Esophagus muscularis mucosa (tissue), 4 donors: Measurements from ENCODE around the gene TUBB4B. TPM values are rescaled to one million over a fixed set of nuclear protein-coding genes. Genes with fewer than 3 reads are reported as not detected.

Experiments
- DNase-seq: peaks from one replicate; pipeline ENCODE4 v3.0.0-alpha.2; 2017; ENCODE audit errors: extremely low spot score
- H3K27ac ChIP-seq, 4 donors: fragments of 200-600 bp; sonication (generic); replicated peaks in 1 of 4; 1 replicate in 3 of 4; 2 replicates in 1 of 4; pipeline ENCODE4 v1.5.1; 2016 to 2019; ENCODE audit warnings: mild to moderate bottlenecking in 1 of 4
- H3K27me3 ChIP-seq, 4 donors: fragments of 200-600 bp; sonication (generic); one replicate each; pipeline versions ENCODE4 v1.5.1 to v1.6.0; 2016 to 2019
- H3K36me3 ChIP-seq, 4 donors: fragments of 200-600 bp; sonication (generic); one replicate each; pipeline ENCODE4 v1.5.1; 2016 to 2019
- H3K4me1 ChIP-seq, 4 donors: fragments of 200-600 bp; sonication (generic); one replicate each; pipeline ENCODE4 v1.5.1; 2016 to 2019
- H3K4me3 ChIP-seq, 4 donors: fragments of 200-600 bp; sonication (generic); 1 replicate in 2 of 4; 2 replicates in 2 of 4; pipeline ENCODE4 v1.5.1; 2016 to 2019; ENCODE audit warnings: mild to moderate bottlenecking in 4 of 4, moderate library complexity in 1 of 4
- H3K9me3 ChIP-seq, 4 donors: fragments of 200-600 bp; sonication (generic); 1 replicate in 3 of 4; 2 replicates in 1 of 4; pipeline ENCODE4 v1.5.1; 2016 to 2019
- EP300 ChIP-seq: sonication (generic); formaldehyde crosslinking; IDR thresholded peaks from one replicate; pipeline ENCODE4 v1.6.1; 2017; ENCODE audit warnings: antibody characterized with exemption
- POLR2A ChIP-seq: fragments of 450-650 bp; IDR thresholded peaks from one replicate; pipeline ENCODE4 v1.6.1; 2017; ENCODE audit warnings: antibody characterized with exemption, moderate library complexity, mild to moderate bottlenecking, low read depth
- POLR2AphosphoS5 ChIP-seq, 2 donors: sonication (generic); formaldehyde crosslinking; IDR thresholded peaks; one replicate each; pipeline ENCODE4 v1.6.1; 2017; ENCODE audit warnings: antibody characterized with exemption in 2 of 2
- WGBS: methylation state at CpG from one replicate; pipeline ENCODE4 v1.1.5; 2018; 5-methylcytosine and 5-hydroxymethylcytosine counted together
- intact Hi-C: fragments of 100-400 bp; cut with DNase I; formaldehyde crosslinking; loops from one replicate; pipeline ENCODE4 v1.15.1; 2023
- total RNA-seq, 4 donors: library from RNA; depleted of rRNA; stranded (reverse); fragments of >200 nt; gene quantifications; one replicate each; pipeline versions ENCODE4 v1.1.0 to v1.2.1, GENCODE V29; 2016
- TF ChIP-seq, protein P1 (sequence below), 3 experiments: fragments of 200-600 bp in 2 of 3; fragments of 450-650 bp in 1 of 3; sonication (generic) in 2 of 3; IDR thresholded peaks; one replicate each; pipeline ENCODE4 v1.5.1; 2017 to 2019; ENCODE audit warnings: antibody characterized with exemption in 3 of 3, mild to moderate bottlenecking in 2 of 3, moderate library complexity in 1 of 3

Gene TUBB4B
- total RNA-seq, 4 donors from 2014 or later, result 227 to 469 (median 304) TPM

DNA sequence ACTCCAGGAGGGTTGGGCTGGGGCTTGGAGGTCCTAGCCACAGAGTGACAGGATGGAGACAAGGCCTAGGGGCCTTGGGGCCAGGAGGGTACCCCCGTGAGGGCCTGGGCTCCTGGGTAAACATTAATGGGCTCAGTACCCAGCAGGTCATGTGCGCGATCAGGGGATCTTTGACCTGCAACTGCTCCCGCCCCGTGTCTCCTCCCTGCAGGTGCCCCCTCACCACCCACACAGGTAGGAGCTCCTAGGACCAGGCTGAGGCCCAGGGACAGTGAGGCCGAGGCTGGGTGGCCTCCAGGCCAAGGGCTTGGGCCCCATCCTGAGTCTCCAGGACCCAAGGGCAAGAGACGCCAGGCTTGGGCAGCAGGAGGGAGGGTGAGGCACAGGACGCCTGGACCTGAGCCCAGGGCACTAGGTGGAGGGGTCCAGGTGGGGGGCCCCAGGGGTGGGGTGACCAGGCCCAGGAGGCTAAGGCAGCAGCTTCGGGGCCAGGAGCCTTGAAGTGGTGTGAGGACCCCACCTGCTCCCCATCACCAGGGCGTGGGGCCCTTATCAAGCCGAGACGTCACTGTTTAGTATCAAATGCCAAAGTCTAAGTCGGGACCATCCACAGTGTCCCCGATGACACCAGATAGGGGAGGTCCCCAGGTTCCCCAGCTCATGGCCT lies 10.2 kb upstream of the TUBB4B start, which contains the start of gene SLC34A3:
Gene SLC34A3 (plus strand): TSS at position 197 of the 667 bp plus-strand sequence. CDS start 802 bp downstream, outside the sequence.
- peaks cover 3 to 26% (median 17%) of the 10 kb centered on the region in 4 donors for H3K4me1 ChIP-seq
- no peak within 1 kb of the TSS for H3K4me3 ChIP-seq
- no peaks in the 10 kb centered on the region for H3K9me3 ChIP-seq
- TF ChIP-seq POLR2AphosphoS5 (IDR thresholded peaks at IDR 0.05), result no peak
- TF ChIP-seq POLR2A, result no peak
- TF ChIP-seq EP300, result no peak
- TF ChIP-seq, protein P1, sequence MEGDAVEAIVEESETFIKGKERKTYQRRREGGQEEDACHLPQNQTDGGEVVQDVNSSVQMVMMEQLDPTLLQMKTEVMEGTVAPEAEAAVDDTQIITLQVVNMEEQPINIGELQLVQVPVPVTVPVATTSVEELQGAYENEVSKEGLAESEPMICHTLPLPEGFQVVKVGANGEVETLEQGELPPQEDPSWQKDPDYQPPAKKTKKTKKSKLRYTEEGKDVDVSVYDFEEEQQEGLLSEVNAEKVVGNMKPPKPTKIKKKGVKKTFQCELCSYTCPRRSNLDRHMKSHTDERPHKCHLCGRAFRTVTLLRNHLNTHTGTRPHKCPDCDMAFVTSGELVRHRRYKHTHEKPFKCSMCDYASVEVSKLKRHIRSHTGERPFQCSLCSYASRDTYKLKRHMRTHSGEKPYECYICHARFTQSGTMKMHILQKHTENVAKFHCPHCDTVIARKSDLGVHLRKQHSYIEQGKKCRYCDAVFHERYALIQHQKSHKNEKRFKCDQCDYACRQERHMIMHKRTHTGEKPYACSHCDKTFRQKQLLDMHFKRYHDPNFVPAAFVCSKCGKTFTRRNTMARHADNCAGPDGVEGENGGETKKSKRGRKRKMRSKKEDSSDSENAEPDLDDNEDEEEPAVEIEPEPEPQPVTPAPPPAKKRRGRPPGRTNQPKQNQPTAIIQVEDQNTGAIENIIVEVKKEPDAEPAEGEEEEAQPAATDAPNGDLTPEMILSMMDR (IDR thresholded peaks at IDR 0.05), result no peak
- intact Hi-C loops, result no loop called here
- no peak within 1 kb of the TSS for H3K27ac ChIP-seq
- 73% methylated on average over 2 of the region's 14 CpGs for WGBS
- H3K27me3 ChIP-seq, result peaks cover 0 to 88% (median 48%) of the 10 kb centered on the region in 4 donors
- H3K36me3 ChIP-seq, result no peaks in the 10 kb centered on the region
- no peak for DNase-seq

DNA sequence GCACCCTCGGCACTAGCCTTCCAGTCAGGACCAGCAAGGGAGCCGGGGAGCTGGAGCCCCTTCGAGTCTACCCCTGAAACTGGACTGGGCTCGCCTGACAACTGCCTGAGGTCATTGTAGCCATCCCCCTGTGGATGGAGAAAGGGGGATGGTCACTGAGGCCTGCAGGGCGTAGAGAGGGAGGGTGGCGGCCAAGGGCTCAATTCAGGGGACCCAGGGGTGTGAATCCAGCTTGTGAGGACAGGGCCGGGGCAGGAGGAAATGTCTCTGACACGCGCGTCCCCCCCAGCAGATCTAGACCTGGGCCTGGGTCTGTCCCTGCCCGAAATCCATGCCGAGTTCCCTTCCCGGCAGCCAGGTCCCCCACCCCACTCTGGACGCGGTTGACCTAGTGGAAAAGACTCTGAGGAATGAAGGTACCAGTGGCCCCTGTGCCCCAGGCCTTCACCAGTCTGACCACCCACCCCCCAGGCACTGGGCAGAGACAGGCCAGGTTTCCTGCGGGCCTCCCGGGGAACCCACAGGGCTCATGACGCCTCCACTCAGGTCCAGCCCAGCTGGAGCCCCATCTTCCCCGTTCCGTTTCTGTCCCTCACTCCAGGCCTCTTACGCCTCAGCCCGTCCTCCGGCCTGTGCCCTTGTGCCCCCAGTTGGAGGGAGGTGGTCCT lies 9.6 kb upstream of the TUBB4B start:
- peaks cover 0 to 88% (median 48%) of the 10 kb centered on the region in 4 donors for H3K27me3 ChIP-seq
- no peak overlapping the region for H3K27ac ChIP-seq
- intact Hi-C loops, result no loop called here
- TF ChIP-seq POLR2A (no peak), EP300 (no peak), POLR2AphosphoS5 (IDR thresholded peaks at IDR 0.05) (no peak)
- TF ChIP-seq, protein P1 (IDR thresholded peaks at IDR 0.05), result no peak
- H3K4me1 ChIP-seq, result peaks cover 10 to 33% (median 24%) of the 10 kb centered on the region in 4 donors
- WGBS, result 89% methylated on average over 17 of the region's 23 CpGs
- H3K36me3 ChIP-seq, result no peaks in the 10 kb centered on the region
- no peaks in the 10 kb centered on the region for H3K9me3 ChIP-seq
- DNase-seq, result no peak
- no peak overlapping the region for H3K4me3 ChIP-seq

DNA sequence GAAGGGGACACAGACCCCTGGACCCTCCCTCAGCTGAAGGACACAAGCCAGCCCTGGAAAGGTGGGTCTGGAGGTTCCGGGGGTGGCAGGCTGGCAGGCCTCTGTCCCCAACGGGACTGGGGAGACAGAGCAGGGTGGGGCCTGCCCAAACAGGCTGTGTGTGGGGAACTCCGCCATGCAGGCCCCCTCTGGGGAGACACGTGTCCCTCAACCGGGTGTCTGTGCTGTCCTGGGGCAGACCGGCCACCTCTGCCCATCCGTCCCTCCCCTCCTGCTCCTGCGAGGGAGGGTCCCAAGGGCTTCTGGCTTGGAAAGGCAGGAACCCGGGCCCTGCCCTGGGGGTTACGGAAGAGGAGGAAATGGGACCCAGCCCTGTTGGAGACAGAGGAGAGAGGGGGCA lies 9.0 kb upstream of the TUBB4B start:
- no peak for DNase-seq
- no peak for TF ChIP-seq POLR2AphosphoS5 (IDR thresholded peaks at IDR 0.05)
- TF ChIP-seq EP300, result no peak
- TF ChIP-seq POLR2A, result no peak
- Histone ChIP-seq H3K27me3 (peaks cover 0 to 82% (median 47%) of the 10 kb centered on the region in 4 donors), H3K4me3 (no peak overlapping the region), H3K27ac (no peak overlapping the region), H3K36me3 (no peaks in the 10 kb centered on the region), H3K4me1 (peaks cover 16 to 38% (median 28%) of the 10 kb centered on the region in 4 donors), H3K9me3 (no peaks in the 10 kb centered on the region)
- WGBS, result 40% methylated on average over 2 of the region's 10 CpGs
- intact Hi-C loops, result no loop called here

DNA sequence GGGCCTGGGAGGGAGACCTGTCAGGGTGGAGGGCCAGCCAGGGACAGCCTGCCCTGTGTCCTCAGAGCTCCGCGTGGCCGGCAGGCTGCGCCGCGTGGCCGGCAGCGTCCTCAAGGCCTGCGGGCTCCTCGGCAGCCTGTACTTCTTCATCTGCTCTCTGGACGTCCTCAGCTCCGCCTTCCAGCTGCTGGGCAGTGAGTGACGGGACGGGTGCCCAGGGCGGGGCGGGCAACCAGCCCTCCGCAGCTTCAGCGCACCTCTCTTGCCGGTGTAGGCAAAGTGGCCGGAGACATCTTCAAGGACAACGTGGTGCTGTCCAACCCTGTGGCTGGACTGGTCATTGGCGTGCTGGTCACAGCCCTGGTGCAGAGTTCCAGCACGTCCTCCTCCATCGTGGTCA lies 8.6 kb upstream of the TUBB4B start:
- Histone ChIP-seq H3K4me1 (peaks cover 19 to 38% (median 27%) of the 10 kb centered on the region in 4 donors), H3K27ac (no peak overlapping the region), H3K27me3 (peaks cover 0 to 78% (median 45%) of the 10 kb centered on the region in 4 donors), H3K36me3 (no peaks in the 10 kb centered on the region), H3K9me3 (no peaks in the 10 kb centered on the region), H3K4me3 (no peak overlapping the region)
- no peak for DNase-seq
- WGBS, result 56% methylated on average over 9 of the region's 24 CpGs
- intact Hi-C loops, result no loop called here
- TF ChIP-seq EP300 (no peak), POLR2A (no peak), POLR2AphosphoS5 (IDR thresholded peaks at IDR 0.05) (no peak)
- TF ChIP-seq, protein P1 (IDR thresholded peaks at IDR 0.05), result no peak

DNA sequence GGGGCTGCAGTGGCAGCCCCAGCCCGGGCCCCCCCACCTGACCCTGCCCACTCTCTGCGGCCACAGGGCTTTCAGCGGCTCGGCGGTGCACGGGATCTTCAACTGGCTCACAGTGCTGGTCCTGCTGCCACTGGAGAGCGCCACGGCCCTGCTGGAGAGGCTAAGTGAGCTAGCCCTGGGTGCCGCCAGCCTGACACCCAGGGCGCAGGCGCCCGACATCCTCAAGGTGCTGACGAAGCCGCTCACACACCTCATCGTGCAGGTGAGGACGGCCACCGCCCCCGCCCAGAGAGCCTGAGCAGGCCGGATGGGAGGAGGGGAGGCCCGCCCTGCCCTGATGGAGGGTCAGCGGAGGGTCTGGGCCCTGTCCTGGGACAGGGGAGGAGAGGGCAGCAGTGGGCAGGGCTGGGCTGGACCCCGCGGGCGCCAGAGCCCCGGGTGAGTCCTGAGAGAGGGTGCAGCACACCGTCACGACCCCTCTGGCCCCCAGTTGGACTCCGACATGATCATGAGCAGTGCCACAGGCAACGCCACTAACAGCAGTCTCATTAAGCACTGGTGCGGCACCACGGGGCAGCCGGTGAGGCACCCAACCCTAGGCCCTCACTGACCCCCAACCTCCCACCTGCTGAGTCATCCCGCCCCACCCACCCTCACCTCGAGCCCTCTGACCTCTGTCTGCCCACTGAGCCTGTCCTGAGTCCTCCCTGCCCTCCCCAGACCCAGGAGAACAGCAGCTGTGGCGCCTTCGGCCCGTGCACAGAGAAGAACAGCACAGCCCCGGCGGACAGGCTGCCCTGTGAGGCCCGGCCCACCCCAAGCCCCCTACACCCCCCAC lies 7.7 kb upstream of the TUBB4B start:
- no peaks in the 10 kb centered on the region for H3K36me3 ChIP-seq
- H3K27ac ChIP-seq, result no peak overlapping the region
- peaks cover 25 to 38% (median 29%) of the 10 kb centered on the region in 4 donors for H3K4me1 ChIP-seq
- WGBS, result 79% methylated on average over 12 of the region's 40 CpGs
- no peak overlapping the region for H3K4me3 ChIP-seq
- H3K27me3 ChIP-seq, result peaks cover 0 to 69% (median 42%) of the 10 kb centered on the region in 4 donors
- no peak for DNase-seq
- H3K9me3 ChIP-seq, result no peaks in the 10 kb centered on the region
- intact Hi-C loops, result no loop called here
- TF ChIP-seq POLR2A, result no peak
- TF ChIP-seq POLR2AphosphoS5 (IDR thresholded peaks at IDR 0.05), result no peak
- no peak for TF ChIP-seq EP300
- TF ChIP-seq, protein P1 (IDR thresholded peaks at IDR 0.05), result no peak
